ENCODE data around the gene PATJ. TPM values are rescaled to one million over a fixed set of nuclear protein-coding genes. Genes with fewer than 3 reads are reported as not detected.

The PATJ gene
- total RNA-seq, 2 donors from 2014 or later: 15.2 to 23.5 TPM

- intact Hi-C loops (cut with DNase I): no loop called here
- no peak for DNase-seq (ENCODE audit: low spot score)
Measured at GRCh38 chr1:62057230-62057629, 314.9 kb downstream of the PATJ start.

- intact Hi-C loops (cut with DNase I): no loop called here
- DNase-seq (ENCODE audit: low spot score): no peak
Measured at GRCh38 chr1:62057641-62058290, 315.5 kb downstream of the PATJ start.

- intact Hi-C loops (cut with DNase I): no loop called here
- DNase-seq (ENCODE audit: low spot score): no peak
Measured at GRCh38 chr1:62058956-62059355, 316.7 kb downstream of the PATJ start.

- intact Hi-C loops (cut with DNase I): no loop called here
- DNase-seq (ENCODE audit: low spot score): no peak
Measured at GRCh38 chr1:62062087-62062486, 319.8 kb downstream of the PATJ start.

GRCh38 chr1:62064829-62065407, 322.6 kb downstream of the PATJ start:
- no peak for DNase-seq (ENCODE audit: low spot score)

GRCh38 chr1:62066713-62067112, 324.4 kb downstream of the PATJ start:
- intact Hi-C loops (cut with DNase I): no loop called here

More at GRCh38 chr1:62064829-62065407, 322.6 kb downstream of the PATJ start:
- intact Hi-C loops (cut with DNase I): no loop called here

GRCh38 chr1:62068416-62068843, 326.1 kb downstream of the PATJ start:
- intact Hi-C loops (cut with DNase I): no loop called here
- DNase-seq (ENCODE audit: low spot score): no peak

More at GRCh38 chr1:62066713-62067112, 324.4 kb downstream of the PATJ start:
- no peak for DNase-seq (ENCODE audit: low spot score)

GRCh38 chr1:62068978-62069377, 326.7 kb downstream of the PATJ start:
- no peak for DNase-seq (ENCODE audit: low spot score)
- intact Hi-C loops (cut with DNase I): no loop called here

- intact Hi-C loops (cut with DNase I): no loop called here
- DNase-seq (ENCODE audit: low spot score): no peak
Measured at GRCh38 chr1:62070384-62071011, 328.2 kb downstream of the PATJ start.

GRCh38 chr1:62071695-62072094, 329.4 kb downstream of the PATJ start:
- no peak for DNase-seq (ENCODE audit: low spot score)
- intact Hi-C loops (cut with DNase I): no loop called here

GRCh38 chr1:62076286-62076685, 334.0 kb downstream of the PATJ start:
- intact Hi-C loops (cut with DNase I): no loop called here

GRCh38 chr1:62077821-62078220, 335.5 kb downstream of the PATJ start:
- intact Hi-C loops (cut with DNase I): no loop called here
- no peak for DNase-seq (ENCODE audit: low spot score)

More at GRCh38 chr1:62076286-62076685, 334.0 kb downstream of the PATJ start:
- DNase-seq (ENCODE audit: low spot score): no peak

GRCh38 chr1:62082456-62083363, 340.4 kb downstream of the PATJ start:
- intact Hi-C loops (cut with DNase I): no loop called here
- DNase-seq (ENCODE audit: low spot score): no peak

- intact Hi-C loops (cut with DNase I): no loop called here
- no peak for DNase-seq (ENCODE audit: low spot score)
Measured at GRCh38 chr1:62084310-62084890, 342.1 kb downstream of the PATJ start.

GRCh38 chr1:62088439-62088838, 346.2 kb downstream of the PATJ start:
- DNase-seq (ENCODE audit: low spot score): no peak
- intact Hi-C loops (cut with DNase I): no loop called here

- intact Hi-C loops (cut with DNase I): no loop called here
- DNase-seq (ENCODE audit: low spot score): no peak
Measured at GRCh38 chr1:62089570-62089969, 347.3 kb downstream of the PATJ start.

- DNase-seq (ENCODE audit: low spot score): no peak
- intact Hi-C loops (cut with DNase I): no loop called here
Measured at GRCh38 chr1:62090016-62090415, 347.7 kb downstream of the PATJ start.

GRCh38 chr1:62092110-62092509, 349.8 kb downstream of the PATJ start:
- intact Hi-C loops (cut with DNase I): no loop called here
- no peak for DNase-seq (ENCODE audit: low spot score)

- no peak for DNase-seq (ENCODE audit: low spot score)
- intact Hi-C loops (cut with DNase I): no loop called here
Measured at GRCh38 chr1:62093261-62093660, 351.0 kb downstream of the PATJ start.

Data from posterior vena cava (tissue), 2 donors.